HG03159 (cell line): ENCODE measurements around the gene TNS3.
A peak's percentile ranks its signal among the peaks of the same experiment; 100 is the strongest.
"Not testable (repeated sequence)": the region's sequence is repeated elsewhere in the genome, so short reads cannot be mapped to it uniquely, and the experiment has no call there.

Experiments
- ATAC-seq: cut with Tn5 transposase; IDR thresholded peaks from one replicate; pipeline ENCODE4 v1.9.1; 2021; ENCODE audit warnings: mild to moderate bottlenecking, moderate library complexity; ENCODE audit not compliant: unreplicated experiment

TNS3 gene

GRCh38 chr7:47581804-47582763 lies at the start of gene TNS3:
Gene TNS3, minus strand, starts transcription at chr7:47582111. Its CDS starts 142,475 bp downstream, at chr7:47439636.
- no peak for ATAC-seq

GRCh38 chr7:47631711-47632110 lies 49.8 kb upstream of the TNS3 start:
- no peak for ATAC-seq

- ATAC-seq: peak; percentile 74
Observed at GRCh38 chr7:47627580-47628283, 45.8 kb upstream of the TNS3 start.

- no peak for ATAC-seq
Observed at GRCh38 chr7:47625861-47626715, 44.2 kb upstream of the TNS3 start.

GRCh38 chr7:47624689-47625088 lies 42.8 kb upstream of the TNS3 start:
- no peak for ATAC-seq

- no peak for ATAC-seq
Observed at GRCh38 chr7:47622946-47623640, 41.2 kb upstream of the TNS3 start.

GRCh38 chr7:47622586-47622945 lies 40.7 kb upstream of the TNS3 start:
- ATAC-seq: no peak

- no peak for ATAC-seq
Observed at GRCh38 chr7:47621979-47622561, 40.2 kb upstream of the TNS3 start.

- ATAC-seq: no peak
Observed at GRCh38 chr7:47621347-47621746, 39.4 kb upstream of the TNS3 start.

- ATAC-seq: no peak
Observed at GRCh38 chr7:47619806-47620205, 37.9 kb upstream of the TNS3 start.

- no peak for ATAC-seq
Observed at GRCh38 chr7:47617131-47617530, 35.2 kb upstream of the TNS3 start.

- no peak for ATAC-seq
Observed at GRCh38 chr7:47614450-47614849, 32.5 kb upstream of the TNS3 start.

GRCh38 chr7:47611045-47611511 lies 29.2 kb upstream of the TNS3 start:
- ATAC-seq: no peak

GRCh38 chr7:47610506-47611044 lies 28.7 kb upstream of the TNS3 start:
- no peak for ATAC-seq

- no peak for ATAC-seq
Observed at GRCh38 chr7:47609803-47610452, 28.0 kb upstream of the TNS3 start.

- not testable (repeated sequence) for ATAC-seq
Observed at GRCh38 chr7:47606593-47607046, 24.7 kb upstream of the TNS3 start.

GRCh38 chr7:47605816-47606575 lies 24.1 kb upstream of the TNS3 start:
- ATAC-seq: no peak

- ATAC-seq: no peak
Observed at GRCh38 chr7:47604496-47604890, 22.6 kb upstream of the TNS3 start.
